ENCODE data around the gene CYB5A. TPM values are rescaled to one million over a fixed set of nuclear protein-coding genes. Genes with fewer than 3 reads are reported as not detected.

Gene CYB5A
- total and polyA plus RNA-seq, 2 of the 8 experiments (the other 6 are each of a cell fraction or from before 2014, with no cell fraction given), result 154 to 195 TPM

DNA sequence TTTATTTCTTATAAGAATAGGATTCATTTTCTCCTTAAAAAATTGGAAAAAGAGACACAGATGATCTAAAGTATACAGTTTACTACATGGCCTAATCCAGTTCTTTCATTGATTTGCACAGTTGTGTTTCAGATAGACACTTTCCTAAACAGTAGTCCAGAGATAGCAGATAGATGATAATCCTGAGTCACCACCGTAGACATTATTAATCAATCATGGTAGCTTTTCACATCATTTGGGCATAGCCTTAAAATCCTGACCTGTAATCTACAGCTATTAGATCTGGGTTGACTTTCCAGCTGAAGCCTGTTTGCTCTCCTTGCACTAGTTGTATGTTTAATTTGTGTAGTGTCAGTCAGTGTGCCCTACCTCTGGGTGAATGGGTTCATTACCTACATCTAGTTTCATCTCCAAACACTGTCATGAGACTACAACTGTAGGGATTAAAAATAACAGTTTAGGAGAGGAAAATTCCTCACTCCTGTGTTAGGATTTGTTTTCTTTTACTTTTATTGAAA is 38.0 kb upstream of the CYB5A start (continued):
- TF ChIP-seq, protein P1, sequence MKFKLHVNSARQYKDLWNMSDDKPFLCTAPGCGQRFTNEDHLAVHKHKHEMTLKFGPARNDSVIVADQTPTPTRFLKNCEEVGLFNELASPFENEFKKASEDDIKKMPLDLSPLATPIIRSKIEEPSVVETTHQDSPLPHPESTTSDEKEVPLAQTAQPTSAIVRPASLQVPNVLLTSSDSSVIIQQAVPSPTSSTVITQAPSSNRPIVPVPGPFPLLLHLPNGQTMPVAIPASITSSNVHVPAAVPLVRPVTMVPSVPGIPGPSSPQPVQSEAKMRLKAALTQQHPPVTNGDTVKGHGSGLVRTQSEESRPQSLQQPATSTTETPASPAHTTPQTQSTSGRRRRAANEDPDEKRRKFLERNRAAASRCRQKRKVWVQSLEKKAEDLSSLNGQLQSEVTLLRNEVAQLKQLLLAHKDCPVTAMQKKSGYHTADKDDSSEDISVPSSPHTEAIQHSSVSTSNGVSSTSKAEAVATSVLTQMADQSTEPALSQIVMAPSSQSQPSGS (IDR thresholded peaks at IDR 0.05; ENCODE audit: low read length), result no peak
- TF ChIP-seq YY1 (IDR thresholded peaks at IDR 0.05; ENCODE audit: low read depth, low read length), result no peak
- no peak for TF ChIP-seq POU5F1 (IDR thresholded peaks at IDR 0.05; ENCODE audit: low read depth, low read length)

Data from H1 (cell line).